B cell (primary cell): ENCODE measurements around the gene PRPF38B. TPM values are rescaled to one million over a fixed set of nuclear protein-coding genes. Genes with fewer than 3 reads are reported as not detected.

ENCODE experiments used
- ATAC-seq: fragments of 200-7000 bp; cut with Tn5 transposase; one replicate; pipeline ENCODE4 v1.10.0; 2021; ENCODE audit warnings: low read depth, mild to moderate bottlenecking, moderate number of reproducible peaks, moderate library complexity
- CTCF ChIA-PET: fragments of 350-600 bp; sonication (Branson Sonifier 250); formaldehyde crosslinking; loops from one replicate; lab custom pipeline; 2021; ENCODE audit warnings: antibody characterized with exemption, inconsistent platforms; lab: Charles Lee
- POLR2A ChIA-PET: fragments of 350-600 bp; sonication (Branson Sonifier 250); formaldehyde crosslinking; loops from one replicate; lab custom pipeline; 2021; ENCODE audit warnings: antibody characterized with exemption; lab: Charles Lee
- DNase-seq: peaks from one replicate; pipeline ENCODE4 v3.0.0; 2013
- H2AFZ ChIP-seq: 2 replicates; pipeline ENCODE4 v1.6.1; 2012; ENCODE audit warnings: mild to moderate bottlenecking, low read depth, low read length; ENCODE audit not compliant: insufficient read depth, poor library complexity, severe bottlenecking
- H3K27ac ChIP-seq, 2 donors: 1 replicate in 1 of 2; 2 replicates in 1 of 2; pipeline ENCODE4 v1.5.1; 2012 to 2013; ENCODE audit warnings: low read length in 2 of 2, mild to moderate bottlenecking in 2 of 2, moderate library complexity in 1 of 2
- H3K27me3 ChIP-seq, 4 experiments: fragments of 200-600 bp in 1 of 4; sonication (generic) in 1 of 4; replicated peaks in 1 of 4; 1 replicate in 2 of 4; 2 replicates in 2 of 4; pipeline versions ENCODE4 v1.6.1 to v1.7.0; 2013 to 2016; ENCODE audit warnings: low read length in 3 of 4, mild to moderate bottlenecking in 2 of 4, mixed read lengths in 1 of 4, moderate library complexity in 1 of 4; ENCODE audit not compliant: insufficient read depth in 4 of 4, control insufficient read depth in 3 of 4; ENCODE audit errors: control extremely low read depth in 1 of 4
- H3K36me3 ChIP-seq, 2 experiments: replicated peaks in 1 of 2; 1 replicate in 1 of 2; 2 replicates in 1 of 2; pipeline versions ENCODE4 v1.6.1 to v1.7.1; 2013; ENCODE audit warnings: low read length in 1 of 2; ENCODE audit not compliant: insufficient read depth in 2 of 2, control insufficient read depth in 1 of 2; ENCODE audit errors: control extremely low read depth in 1 of 2, extremely low read depth in 1 of 2
- H3K4me1 ChIP-seq, 2 donors: fragments of 200-600 bp in 1 of 2; sonication (generic) in 1 of 2; 1 replicate in 1 of 2; 2 replicates in 1 of 2; pipeline versions ENCODE4 v1.5.1 to v1.6.1; 2013 to 2017; ENCODE audit warnings: low read length in 2 of 2; ENCODE audit not compliant: control insufficient read depth in 2 of 2, insufficient read depth in 2 of 2
- H3K4me2 ChIP-seq: replicated peaks from 2 replicates; pipeline ENCODE3; 2012; ENCODE audit warnings: mild to moderate bottlenecking, low read depth, low read length; ENCODE audit not compliant: poor library complexity, severe bottlenecking
- H3K4me3 ChIP-seq, 5 experiments: fragments of 200-600 bp in 1 of 5; sonication (generic) in 1 of 5; 1 replicate in 3 of 5; 2 replicates in 2 of 5; pipeline versions ENCODE4 v1.5.1 to v1.7.0; 2011 to 2016; ENCODE audit warnings: low read length in 4 of 5, mild to moderate bottlenecking in 4 of 5, low read depth in 2 of 5, control low read depth in 1 of 5, moderate library complexity in 1 of 5; ENCODE audit not compliant: insufficient read depth in 1 of 5; ENCODE audit errors: control extremely low read depth in 1 of 5, extremely low read depth in 1 of 5
- H3K79me2 ChIP-seq: fragments of 200-600 bp; sonication (generic); one replicate; pipeline ENCODE4 v1.6.0; 2016; ENCODE audit warnings: low read length; ENCODE audit not compliant: control insufficient read depth, insufficient read depth
- H3K9ac ChIP-seq: fragments of 200-600 bp; sonication (generic); 2 replicates; pipeline ENCODE4 v1.6.1; 2017; ENCODE audit warnings: mild to moderate bottlenecking, low read length, moderate library complexity
- H3K9me3 ChIP-seq, 3 donors: one replicate each; pipeline versions ENCODE4 v1.6.1 to v1.7.1; 2013; ENCODE audit warnings: low read length in 2 of 3; ENCODE audit not compliant: control insufficient read depth in 2 of 3, insufficient read depth in 1 of 3; ENCODE audit errors: control extremely low read depth in 1 of 3
- H4K20me1 ChIP-seq: 2 replicates; pipeline ENCODE4 v1.6.0; 2012; ENCODE audit warnings: mild to moderate bottlenecking, low read length; ENCODE audit not compliant: insufficient read depth, control insufficient read depth, poor library complexity, severe bottlenecking
- H3K27ac Mint-ChIP-seq: one replicate; pipeline ENCODE4 v1.8.0; 2021; ENCODE audit warnings: mixed read lengths
- H3K27me3 Mint-ChIP-seq: one replicate; pipeline ENCODE4 v1.8.0; 2021; ENCODE audit warnings: mixed read lengths
- H3K4me1 Mint-ChIP-seq: one replicate; pipeline ENCODE4 v1.8.0; 2021; ENCODE audit warnings: mixed read lengths
- H3K4me3 Mint-ChIP-seq: one replicate; pipeline ENCODE4 v1.8.0; 2021; ENCODE audit warnings: mixed read lengths
- H3K9me3 Mint-ChIP-seq: one replicate; pipeline ENCODE4 v1.8.0; 2022; ENCODE audit warnings: mixed read lengths; ENCODE audit not compliant: insufficient read depth
- EZH2 ChIP-seq: IDR thresholded peaks from 2 replicates; pipeline ENCODE4 v1.6.1; 2012; ENCODE audit warnings: borderline replicate concordance, low read depth, mild to moderate bottlenecking, moderate library complexity, low read length; ENCODE audit not compliant: insufficient read depth, poor library complexity, severe bottlenecking
- WGBS: methylation state at CpG from one replicate; pipeline ENCODE4 v1.1.5; 2013; ENCODE audit warnings: missing lambda C conversion rate; ENCODE audit not compliant: insufficient coverage; 5-methylcytosine and 5-hydroxymethylcytosine counted together
- intact Hi-C: fragments of 100-400 bp; cut with micrococcal nuclease; formaldehyde crosslinking; loops from one replicate; pipeline ENCODE4 v1.10.0; 2022
- polyA plus RNA-seq: library from polyadenylated mRNA; depleted of rRNA; stranded (reverse); fragments of >200 nt; gene quantifications from 2 replicates; pipeline ENCODE4 v1.2.3, GENCODE V29; 2012
- total RNA-seq, 2 donors: library from RNA; stranded (reverse); fragments of 120-200 nt in 1 of 2; gene quantifications; 1 replicate in 1 of 2; 2 replicates in 1 of 2; pipeline versions ENCODE4 v1.2.3 to v1.2.4, GENCODE V29; 2013 to 2022
- TF ChIP-seq, protein P1 (sequence below): fragments of 200-600 bp; IDR thresholded peaks from one replicate; pipeline ENCODE4 v1.8.0; 2022; ENCODE audit warnings: antibody characterized with exemption, mild to moderate bottlenecking

Gene PRPF38B
- total and polyA plus RNA-seq, 2 donors (not counting 1 experiment from before 2014, with no cell fraction given) = 48.7 to 114 TPM

DNA sequence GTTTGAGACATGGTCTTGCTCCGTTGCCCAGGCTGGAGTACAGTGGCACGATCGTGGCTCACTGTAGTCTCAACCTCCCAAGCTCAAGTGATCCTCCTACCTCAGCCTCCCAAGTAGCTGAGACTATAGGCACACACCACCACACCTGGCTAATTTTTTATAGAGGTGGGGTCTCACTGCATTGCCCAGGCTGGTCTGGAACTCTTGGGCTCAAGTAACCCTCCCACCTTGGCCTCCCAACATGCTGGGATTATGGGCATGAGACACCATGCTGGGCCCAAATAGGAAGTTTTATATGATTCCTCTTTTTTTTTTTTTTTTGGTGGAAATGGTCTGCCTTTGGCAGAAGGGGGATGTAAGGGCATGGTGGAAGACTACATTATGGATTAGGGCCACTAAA is 14.5 kb downstream of the PRPF38B start:
- Histone ChIP-seq H4K20me1 (no peaks in the 10 kb centered on the region), H3K4me3 (no peak overlapping the region), H3K9ac (no peak overlapping the region), H2AFZ (no peak overlapping the region), H3K27ac (no peak overlapping the region), H3K4me2 (no peak overlapping the region), H3K79me2 (no peaks in the 10 kb centered on the region), H3K9me3 (peaks cover 0 to 1% (median 0%) of the 10 kb centered on the region in 3 donors), H3K4me1 (peaks cover 3 to 5% of the 10 kb centered on the region in 2 donors), H3K36me3 (no peaks in the 10 kb centered on the region), H3K27me3 (no peaks in the 10 kb centered on the region)
- H3K27ac Mint-ChIP-seq = no peak overlapping the region
- H3K9me3 Mint-ChIP-seq = no peaks in the 10 kb centered on the region
- ChIA-PET POLR2A (no interaction called here), CTCF (no interaction called here)
- intact Hi-C loops = no loop called here
- no peak overlapping the region for H3K4me3 Mint-ChIP-seq
- no peak for DNase-seq
- TF ChIP-seq, protein P1, sequence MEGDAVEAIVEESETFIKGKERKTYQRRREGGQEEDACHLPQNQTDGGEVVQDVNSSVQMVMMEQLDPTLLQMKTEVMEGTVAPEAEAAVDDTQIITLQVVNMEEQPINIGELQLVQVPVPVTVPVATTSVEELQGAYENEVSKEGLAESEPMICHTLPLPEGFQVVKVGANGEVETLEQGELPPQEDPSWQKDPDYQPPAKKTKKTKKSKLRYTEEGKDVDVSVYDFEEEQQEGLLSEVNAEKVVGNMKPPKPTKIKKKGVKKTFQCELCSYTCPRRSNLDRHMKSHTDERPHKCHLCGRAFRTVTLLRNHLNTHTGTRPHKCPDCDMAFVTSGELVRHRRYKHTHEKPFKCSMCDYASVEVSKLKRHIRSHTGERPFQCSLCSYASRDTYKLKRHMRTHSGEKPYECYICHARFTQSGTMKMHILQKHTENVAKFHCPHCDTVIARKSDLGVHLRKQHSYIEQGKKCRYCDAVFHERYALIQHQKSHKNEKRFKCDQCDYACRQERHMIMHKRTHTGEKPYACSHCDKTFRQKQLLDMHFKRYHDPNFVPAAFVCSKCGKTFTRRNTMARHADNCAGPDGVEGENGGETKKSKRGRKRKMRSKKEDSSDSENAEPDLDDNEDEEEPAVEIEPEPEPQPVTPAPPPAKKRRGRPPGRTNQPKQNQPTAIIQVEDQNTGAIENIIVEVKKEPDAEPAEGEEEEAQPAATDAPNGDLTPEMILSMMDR = no peak
- no peak for TF ChIP-seq EZH2
- no peak for ATAC-seq
- peaks cover 4% of the 10 kb centered on the region for H3K4me1 Mint-ChIP-seq
- peaks cover 9% of the 10 kb centered on the region for H3K27me3 Mint-ChIP-seq
- no CpG with 5 or more reads among the region's 3 CpGs for WGBS

DNA sequence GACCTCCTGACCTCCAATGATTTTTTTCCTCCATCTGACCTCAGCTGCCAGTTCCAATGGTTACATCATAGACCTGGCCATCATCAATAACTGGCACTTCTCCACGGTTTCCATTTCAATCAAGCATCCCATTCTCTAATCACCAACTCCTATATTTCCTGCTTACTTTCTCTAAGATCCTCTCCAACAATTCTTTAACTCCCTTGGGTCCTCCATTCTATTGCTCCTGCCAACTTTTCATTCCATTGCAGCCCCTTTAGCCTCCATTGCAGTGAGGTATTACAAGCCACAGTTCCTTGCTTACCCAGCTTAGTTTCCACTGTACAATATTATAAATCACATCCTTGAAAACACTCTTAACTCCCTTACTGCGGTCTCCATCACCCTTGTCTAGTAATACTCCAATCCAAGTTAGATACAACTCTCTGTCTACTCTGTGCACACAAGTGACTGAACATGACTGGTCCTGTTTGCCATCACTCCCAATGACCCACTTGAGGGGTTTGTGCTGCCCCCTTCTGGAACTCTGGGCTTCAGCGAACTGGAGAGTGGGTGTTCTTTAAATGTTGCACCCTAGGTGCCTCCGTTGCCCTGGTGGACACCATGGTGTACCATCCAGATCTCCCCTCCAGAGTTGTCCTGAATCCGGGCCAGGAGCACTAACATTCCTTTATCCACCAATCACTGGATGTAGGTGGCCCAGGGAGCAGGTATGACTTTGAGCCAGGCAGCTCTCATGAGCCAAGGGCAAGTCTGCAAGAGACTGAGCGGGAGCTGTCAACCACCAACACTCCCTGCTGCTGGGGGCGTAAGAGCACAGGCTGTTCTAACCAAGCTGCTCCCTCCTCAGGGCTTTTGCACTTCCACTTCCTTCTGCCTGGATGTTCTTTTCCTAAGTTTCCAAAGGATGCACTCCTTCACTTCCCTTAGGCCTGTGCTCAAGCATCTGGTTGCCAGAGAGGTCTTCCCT is 16.9 kb downstream of the PRPF38B start:
- Mint-ChIP-seq H3K9me3 (no peaks in the 10 kb centered on the region), H3K27ac (no peak overlapping the region), H3K27me3 (peaks cover 18% of the 10 kb centered on the region), H3K4me3 (no peak overlapping the region), H3K4me1 (peaks cover 2% of the 10 kb centered on the region)
- Histone ChIP-seq H3K9ac (no peak overlapping the region), H3K9me3 (peaks cover 0 to 1% (median 0%) of the 10 kb centered on the region in 3 donors), H3K36me3 (no peaks in the 10 kb centered on the region), H3K27ac (no peak overlapping the region), H2AFZ (no peak overlapping the region), H4K20me1 (no peaks in the 10 kb centered on the region), H3K4me1 (peaks cover under 1 to 3% of the 10 kb centered on the region in 2 donors), H3K4me2 (no peak overlapping the region), H3K27me3 (no peaks in the 10 kb centered on the region), H3K79me2 (no peaks in the 10 kb centered on the region), H3K4me3 (no peak overlapping the region)
- TF ChIP-seq, protein P1 = no peak
- TF ChIP-seq EZH2 = no peak
- WGBS = 72% methylated on average over 6 of the region's 7 CpGs
- ATAC-seq (no peak), DNase-seq (peak; percentile 27)
- intact Hi-C loops = no loop called here
- ChIA-PET CTCF (interaction anchor here (0.5 to 1.0 kb wide), 3 partner anchors 190 to 558 kb away, joined by 3 to 4 read pairs (median 3); no protein-coding TSS in a partner anchor), POLR2A (interaction anchor here (0.6 kb wide), 1 partner anchor 935 kb away, joined by 4 read pairs; no protein-coding TSS in a partner anchor)
